HepG2 (cell line): Measurements from ENCODE around the gene TMEM107. TPM values are rescaled to one million over a fixed set of nuclear protein-coding genes. Genes with fewer than 3 reads are reported as not detected.

Source experiments
- ETV5 ChIP-seq: IDR thresholded peaks from 2 replicates; pipeline ENCODE4 v1.6.1; 2018; ENCODE audit warnings: missing biosample characterization, missing genetic modification reagents, inconsistent platforms, borderline replicate concordance
- FOXO1 ChIP-seq: sonication (generic); formaldehyde crosslinking; IDR thresholded peaks from 2 replicates; pipeline ENCODE4 v1.4.0; 2020; ENCODE audit warnings: missing genetic modification reagents
- GATAD2A ChIP-seq: IDR thresholded peaks from 2 replicates; pipeline ENCODE4 v1.6.1; 2016
- KAT8 ChIP-seq: IDR thresholded peaks from 2 replicates; pipeline ENCODE4 v1.6.1; 2016; ENCODE audit warnings: missing genetic modification reagents, missing compliant biosample characterization
- MED1 ChIP-seq: sonication (generic); formaldehyde crosslinking; IDR thresholded peaks from 2 replicates; pipeline ENCODE4 v1.4.0; 2020; ENCODE audit warnings: missing genetic modification reagents
- MTF2 ChIP-seq: sonication (generic); formaldehyde crosslinking; IDR thresholded peaks from 2 replicates; pipeline ENCODE4 v1.5.0; 2020; ENCODE audit warnings: missing genetic modification reagents, borderline replicate concordance
- SAP130 ChIP-seq: IDR thresholded peaks from 2 replicates; pipeline ENCODE4 v1.6.1; 2016; ENCODE audit warnings: low read depth
- SOX13 ChIP-seq, 3 experiments: fragments of 450-650 bp in 1 of 3; sonication (generic) in 1 of 3; formaldehyde crosslinking in 1 of 3; IDR thresholded peaks in 2 of 3; conservative IDR thresholded peaks in 1 of 3; 2 replicates each; pipeline versions ENCODE4 v1.5.0 to v1.6.1; 2016 to 2020; ENCODE audit warnings: antibody characterized with exemption in 1 of 3, mild to moderate bottlenecking in 1 of 3, missing compliant biosample characterization in 1 of 3, missing genetic modification reagents in 1 of 3, moderate library complexity in 1 of 3
- SP1 ChIP-seq, 2 experiments: fragments of 450-650 bp in 1 of 2; sonication (generic) in 1 of 2; formaldehyde crosslinking in 1 of 2; IDR thresholded peaks; 2 replicates each; pipeline versions ENCODE4 v1.4.0 to v1.6.1; 2016 to 2020; ENCODE audit warnings: missing genetic modification reagents in 1 of 2
- TCF12 ChIP-seq, 2 experiments: fragments of 450-650 bp in 1 of 2; sonication (generic) in 1 of 2; formaldehyde crosslinking in 1 of 2; IDR thresholded peaks; 2 replicates each; pipeline versions ENCODE4 v1.6.1 to v1.8.0; 2017 to 2022; ENCODE audit warnings: antibody characterized with exemption in 1 of 2, mild to moderate bottlenecking in 1 of 2, missing genetic modification reagents in 1 of 2, moderate library complexity in 1 of 2
- ZNF160 ChIP-seq: sonication (generic); formaldehyde crosslinking; IDR thresholded peaks from 2 replicates; pipeline ENCODE4 v1.8.0; 2022; ENCODE audit warnings: mild to moderate bottlenecking, inconsistent platforms, missing genetic modification reagents
- polyA plus RNA-seq, 8 experiments: library from polyadenylated mRNA; depleted of rRNA in 3 of 8; stranded (reverse) in 7 of 8; unstranded in 1 of 8; fragments of >200 nt; fragmentation: Illumina TruSeq in 4 of 8; extraction: Trizol in 4 of 8; gene quantifications; 2 replicates each; pipeline versions ENCODE4 v1.2.1 to v1.2.3, GENCODE V29; 2011 to 2016; ENCODE audit warnings: low read depth in 4 of 8, missing spikeins in 1 of 8, mixed read lengths in 1 of 8; ENCODE audit not compliant: insufficient read depth in 1 of 8
- total RNA-seq, 5 experiments: library from RNA; depleted of rRNA; stranded (reverse); fragments of >200 nt; fragmentation: Illumina TruSeq; extraction: Trizol; gene quantifications; 2 replicates each; pipeline ENCODE4 v1.2.3, GENCODE V29; 2016; ENCODE audit warnings: low read depth in 1 of 5
- TF ChIP-seq, protein P1 (sequence below), 2 experiments: sonication (generic) in 1 of 2; formaldehyde crosslinking in 1 of 2; IDR thresholded peaks; 2 replicates each; pipeline versions ENCODE4 v1.4.0 to v1.6.1; 2018 to 2020; ENCODE audit warnings: missing genetic modification reagents in 2 of 2, borderline replicate concordance in 1 of 2, low read depth in 1 of 2, mild to moderate bottlenecking in 1 of 2, missing biosample characterization in 1 of 2
- TF ChIP-seq, protein P2 (sequence below): sonication (generic); formaldehyde crosslinking; IDR thresholded peaks from 2 replicates; pipeline ENCODE4 v1.4.0; 2020; ENCODE audit warnings: missing genetic modification reagents
- TF ChIP-seq, protein P3 (sequence below): sonication (generic); formaldehyde crosslinking; IDR thresholded peaks from 2 replicates; pipeline ENCODE4 v1.4.0; 2020; ENCODE audit warnings: missing genetic modification reagents, borderline replicate concordance
- TF ChIP-seq, protein P4 (sequence below): sonication (generic); formaldehyde crosslinking; IDR thresholded peaks from 2 replicates; pipeline ENCODE4 v1.4.0; 2020; ENCODE audit warnings: missing genetic modification reagents, low read depth, mild to moderate bottlenecking, borderline replicate concordance

TMEM107 gene
- total and polyA plus RNA-seq, 2 of the 13 experiments (the other 11 are each of a cell fraction or from before 2014, with no cell fraction given), result 7.2 to 15.3 TPM

DNA sequence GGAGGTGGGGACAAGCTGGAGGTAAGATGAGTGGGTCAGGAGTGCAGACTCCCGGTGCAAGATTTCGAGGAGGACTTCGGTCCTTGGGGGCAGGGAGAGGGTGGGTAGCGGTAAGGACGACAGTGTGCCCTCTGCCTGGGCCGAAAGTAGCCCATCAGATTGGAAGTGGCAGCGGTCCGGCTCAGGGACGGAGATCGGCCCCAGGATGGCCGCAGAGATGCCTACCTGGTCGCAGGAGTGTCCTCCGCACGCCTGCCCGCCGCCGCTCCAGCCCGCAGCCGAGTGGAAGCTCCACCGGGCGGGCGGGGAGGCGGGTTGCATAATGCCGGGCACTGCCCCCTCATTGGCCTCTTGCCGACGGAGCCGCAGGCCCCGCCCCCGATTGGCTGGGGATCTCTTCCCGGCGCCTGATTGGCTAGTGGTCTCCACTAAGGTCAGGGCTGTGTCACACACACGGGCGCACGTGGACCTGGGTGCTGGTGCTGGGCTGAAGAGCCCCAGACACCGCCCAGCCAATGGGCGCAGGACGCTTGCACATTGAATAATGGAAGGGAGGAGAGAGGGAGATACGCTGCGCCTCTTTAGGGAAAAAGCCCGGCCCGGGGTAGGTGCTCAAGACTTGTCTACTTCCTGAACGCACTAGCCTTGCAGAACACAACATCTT is 23.9 kb downstream of the TMEM107 start, which contains the start of gene PER1 (continued):
- TF ChIP-seq, protein P1, sequence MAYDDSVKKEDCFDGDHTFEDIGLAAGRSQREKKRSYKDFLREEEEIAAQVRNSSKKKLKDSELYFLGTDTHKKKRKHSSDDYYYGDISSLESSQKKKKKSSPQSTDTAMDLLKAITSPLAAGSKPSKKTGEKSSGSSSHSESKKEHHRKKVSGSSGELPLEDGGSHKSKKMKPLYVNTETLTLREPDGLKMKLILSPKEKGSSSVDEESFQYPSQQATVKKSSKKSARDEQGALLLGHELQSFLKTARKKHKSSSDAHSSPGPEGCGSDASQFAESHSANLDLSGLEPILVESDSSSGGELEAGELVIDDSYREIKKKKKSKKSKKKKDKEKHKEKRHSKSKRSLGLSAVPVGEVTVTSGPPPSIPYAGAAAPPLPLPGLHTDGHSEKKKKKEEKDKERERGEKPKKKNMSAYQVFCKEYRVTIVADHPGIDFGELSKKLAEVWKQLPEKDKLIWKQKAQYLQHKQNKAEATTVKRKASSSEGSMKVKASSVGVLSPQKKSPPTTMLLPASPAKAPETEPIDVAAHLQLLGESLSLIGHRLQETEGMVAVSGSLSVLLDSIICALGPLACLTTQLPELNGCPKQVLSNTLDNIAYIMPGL (CRISPR knock-in tag; IDR thresholded peaks at IDR 0.05; ENCODE audit: borderline replicate concordance in 1 of 2, low read depth in 1 of 2), result peak; percentile 48 to 59; a peak in 2 of 4 replicates
- no peak for TF ChIP-seq MTF2 (CRISPR knock-in tag)
- TF ChIP-seq, protein P2, sequence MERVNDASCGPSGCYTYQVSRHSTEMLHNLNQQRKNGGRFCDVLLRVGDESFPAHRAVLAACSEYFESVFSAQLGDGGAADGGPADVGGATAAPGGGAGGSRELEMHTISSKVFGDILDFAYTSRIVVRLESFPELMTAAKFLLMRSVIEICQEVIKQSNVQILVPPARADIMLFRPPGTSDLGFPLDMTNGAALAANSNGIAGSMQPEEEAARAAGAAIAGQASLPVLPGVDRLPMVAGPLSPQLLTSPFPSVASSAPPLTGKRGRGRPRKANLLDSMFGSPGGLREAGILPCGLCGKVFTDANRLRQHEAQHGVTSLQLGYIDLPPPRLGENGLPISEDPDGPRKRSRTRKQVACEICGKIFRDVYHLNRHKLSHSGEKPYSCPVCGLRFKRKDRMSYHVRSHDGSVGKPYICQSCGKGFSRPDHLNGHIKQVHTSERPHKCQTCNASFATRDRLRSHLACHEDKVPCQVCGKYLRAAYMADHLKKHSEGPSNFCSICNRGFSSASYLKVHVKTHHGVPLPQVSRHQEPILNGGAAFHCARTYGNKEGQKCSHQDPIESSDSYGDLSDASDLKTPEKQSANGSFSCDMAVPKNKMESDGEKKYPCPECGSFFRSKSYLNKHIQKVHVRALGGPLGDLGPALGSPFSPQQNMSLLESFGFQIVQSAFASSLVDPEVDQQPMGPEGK, result peak; percentile 64; the same call in 1 of the 2 replicates
- TF ChIP-seq TCF12 (IDR thresholded peaks at IDR 0.05), result no peak
- TF ChIP-seq TCF12 (CRISPR knock-in tag; IDR thresholded peaks at IDR 0.05), result peak; percentile 61; the same call in 1 of the 2 replicates
- peak; percentile 29; the same call in 1 of the 2 replicates for TF ChIP-seq MED1 (CRISPR knock-in tag)
- 0 out of 2 replicates have a peak, but pooled peaks have one; percentile 27 for TF ChIP-seq ZNF160 (CRISPR knock-in tag)
- TF ChIP-seq, protein P3, sequence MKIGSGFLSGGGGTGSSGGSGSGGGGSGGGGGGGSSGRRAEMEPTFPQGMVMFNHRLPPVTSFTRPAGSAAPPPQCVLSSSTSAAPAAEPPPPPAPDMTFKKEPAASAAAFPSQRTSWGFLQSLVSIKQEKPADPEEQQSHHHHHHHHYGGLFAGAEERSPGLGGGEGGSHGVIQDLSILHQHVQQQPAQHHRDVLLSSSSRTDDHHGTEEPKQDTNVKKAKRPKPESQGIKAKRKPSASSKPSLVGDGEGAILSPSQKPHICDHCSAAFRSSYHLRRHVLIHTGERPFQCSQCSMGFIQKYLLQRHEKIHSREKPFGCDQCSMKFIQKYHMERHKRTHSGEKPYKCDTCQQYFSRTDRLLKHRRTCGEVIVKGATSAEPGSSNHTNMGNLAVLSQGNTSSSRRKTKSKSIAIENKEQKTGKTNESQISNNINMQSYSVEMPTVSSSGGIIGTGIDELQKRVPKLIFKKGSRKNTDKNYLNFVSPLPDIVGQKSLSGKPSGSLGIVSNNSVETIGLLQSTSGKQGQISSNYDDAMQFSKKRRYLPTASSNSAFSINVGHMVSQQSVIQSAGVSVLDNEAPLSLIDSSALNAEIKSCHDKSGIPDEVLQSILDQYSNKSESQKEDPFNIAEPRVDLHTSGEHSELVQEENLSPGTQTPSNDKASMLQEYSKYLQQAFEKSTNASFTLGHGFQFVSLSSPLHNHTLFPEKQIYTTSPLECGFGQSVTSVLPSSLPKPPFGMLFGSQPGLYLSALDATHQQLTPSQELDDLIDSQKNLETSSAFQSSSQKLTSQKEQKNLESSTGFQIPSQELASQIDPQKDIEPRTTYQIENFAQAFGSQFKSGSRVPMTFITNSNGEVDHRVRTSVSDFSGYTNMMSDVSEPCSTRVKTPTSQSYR, result peak; percentile 25; the same call in 1 of the 2 replicates
- no peak for TF ChIP-seq FOXO1 (CRISPR knock-in tag)
- peak; percentile 78 for TF ChIP-seq SAP130 (CRISPR knock-in tag)
- TF ChIP-seq ETV5 (CRISPR knock-in tag), result no peak; the same call in 1 of the 2 replicates
- TF ChIP-seq GATAD2A (CRISPR knock-in tag), result peak; percentile 45; the same call in 1 of the 2 replicates
- TF ChIP-seq KAT8 (CRISPR knock-in tag), result peak; percentile 61
- no peak for TF ChIP-seq SP1 (IDR thresholded peaks at IDR 0.05)
- peak; percentile 52 for TF ChIP-seq SP1 (CRISPR knock-in tag; IDR thresholded peaks at IDR 0.05)
- TF ChIP-seq SOX13 (IDR thresholded peaks at IDR 0.05), result no peak
- TF ChIP-seq SOX13 (CRISPR knock-in tag; conservative IDR thresholded peaks at IDR 0.05 in 1 of 2, IDR thresholded peaks at IDR 0.05 in 1 of 2), result peak in 1 of 2 experiments; percentile 69; a peak in 2 of 4 replicates
- TF ChIP-seq, protein P4, sequence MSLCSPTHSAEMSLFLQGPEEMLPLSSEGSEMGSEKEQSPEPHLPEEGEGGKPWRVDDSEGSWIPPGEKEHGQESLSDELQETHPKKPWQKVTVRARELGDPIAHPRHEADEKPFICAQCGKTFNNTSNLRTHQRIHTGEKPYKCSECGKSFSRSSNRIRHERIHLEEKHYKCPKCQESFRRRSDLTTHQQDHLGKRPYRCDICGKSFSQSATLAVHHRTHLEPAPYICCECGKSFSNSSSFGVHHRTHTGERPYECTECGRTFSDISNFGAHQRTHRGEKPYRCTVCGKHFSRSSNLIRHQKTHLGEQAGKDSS (CRISPR knock-in tag), result 0 out of 2 replicates have a peak, but pooled peaks have one; percentile 52
